Coronary artery (tissue), 2 donors: ENCODE data around the gene CHTF8.

ENCODE experiments used
- DNase-seq: peaks from one replicate; pipeline ENCODE4 v3.0.0-alpha.2; 2017; ENCODE audit warnings: low spot score
- H3K27ac ChIP-seq, 2 donors: fragments of 200-600 bp; sonication (generic); one replicate each; pipeline ENCODE4 v1.5.1; 2016 to 2019
- H3K4me3 ChIP-seq: fragments of 200-600 bp; sonication (generic); 2 replicates; pipeline ENCODE4 v1.5.1; 2016; ENCODE audit warnings: mild to moderate bottlenecking, moderate library complexity
- TF ChIP-seq, protein P1 (sequence below): fragments of 200-600 bp; sonication (generic); IDR thresholded peaks from one replicate; pipeline ENCODE4 v1.5.1; 2019; ENCODE audit warnings: antibody characterized with exemption

The CHTF8 gene

DNA sequence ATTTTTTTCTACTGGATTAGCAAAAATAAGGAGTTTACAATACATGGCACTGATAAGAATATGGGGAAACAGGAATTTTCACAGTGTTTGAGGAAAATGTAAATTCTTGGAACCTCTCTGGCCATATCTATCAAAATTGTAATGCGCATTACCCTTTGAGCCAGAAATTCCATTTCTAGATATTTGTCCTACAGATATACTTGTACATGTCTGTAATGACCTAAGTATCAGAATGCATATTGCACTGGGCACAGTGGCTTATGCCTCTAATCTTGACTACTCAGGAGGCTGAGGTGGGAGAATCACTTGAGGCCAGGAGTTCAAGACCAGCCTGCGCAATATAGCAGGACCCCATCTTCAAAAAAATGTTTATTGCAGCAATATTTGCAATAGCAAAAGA lies 52.7 kb downstream of the CHTF8 start:
- TF ChIP-seq, protein P1, sequence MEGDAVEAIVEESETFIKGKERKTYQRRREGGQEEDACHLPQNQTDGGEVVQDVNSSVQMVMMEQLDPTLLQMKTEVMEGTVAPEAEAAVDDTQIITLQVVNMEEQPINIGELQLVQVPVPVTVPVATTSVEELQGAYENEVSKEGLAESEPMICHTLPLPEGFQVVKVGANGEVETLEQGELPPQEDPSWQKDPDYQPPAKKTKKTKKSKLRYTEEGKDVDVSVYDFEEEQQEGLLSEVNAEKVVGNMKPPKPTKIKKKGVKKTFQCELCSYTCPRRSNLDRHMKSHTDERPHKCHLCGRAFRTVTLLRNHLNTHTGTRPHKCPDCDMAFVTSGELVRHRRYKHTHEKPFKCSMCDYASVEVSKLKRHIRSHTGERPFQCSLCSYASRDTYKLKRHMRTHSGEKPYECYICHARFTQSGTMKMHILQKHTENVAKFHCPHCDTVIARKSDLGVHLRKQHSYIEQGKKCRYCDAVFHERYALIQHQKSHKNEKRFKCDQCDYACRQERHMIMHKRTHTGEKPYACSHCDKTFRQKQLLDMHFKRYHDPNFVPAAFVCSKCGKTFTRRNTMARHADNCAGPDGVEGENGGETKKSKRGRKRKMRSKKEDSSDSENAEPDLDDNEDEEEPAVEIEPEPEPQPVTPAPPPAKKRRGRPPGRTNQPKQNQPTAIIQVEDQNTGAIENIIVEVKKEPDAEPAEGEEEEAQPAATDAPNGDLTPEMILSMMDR, result no peak
- no peak overlapping the region for H3K27ac ChIP-seq
- no peak for DNase-seq
- no peak overlapping the region for H3K4me3 ChIP-seq

DNA sequence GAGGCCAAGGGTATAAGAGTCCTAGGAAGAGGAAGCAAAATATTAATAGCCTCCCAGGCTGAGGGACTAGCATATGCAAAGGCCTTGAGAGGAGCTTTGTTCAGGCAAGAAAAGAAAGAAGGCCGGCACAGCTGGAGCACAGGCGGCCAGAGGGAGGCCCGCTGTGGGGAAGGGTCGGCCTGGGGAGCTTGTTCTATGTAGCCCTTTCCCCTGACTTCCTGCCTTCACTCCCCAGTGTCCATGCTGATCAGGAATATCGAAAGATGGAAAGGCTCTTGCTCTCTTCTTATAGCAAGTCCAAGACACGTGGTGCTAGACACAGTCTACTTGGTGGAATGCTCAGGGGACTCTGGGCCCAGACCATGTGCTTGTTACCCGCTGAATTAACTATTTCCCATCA lies 54.3 kb downstream of the CHTF8 start:
- H3K27ac ChIP-seq, result no peak overlapping the region

DNA sequence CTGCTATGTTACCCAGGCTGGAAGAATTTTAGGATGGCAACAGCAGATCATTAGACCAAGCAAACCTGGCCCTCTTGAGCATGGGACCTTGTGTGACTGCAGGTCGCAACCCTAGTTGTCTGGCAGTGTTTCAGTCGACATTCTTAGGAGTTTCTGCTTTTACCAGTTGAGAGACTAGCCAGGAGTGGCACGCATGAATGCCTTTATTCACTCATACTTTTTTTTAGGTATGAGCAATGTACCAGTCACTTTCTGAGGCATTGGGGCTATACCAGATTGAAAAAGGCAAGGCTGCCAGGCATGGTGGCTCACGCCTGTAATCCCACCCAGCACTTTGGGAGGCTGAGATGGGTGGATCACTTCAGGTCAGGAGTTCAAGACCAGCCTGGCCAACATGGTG lies 55.1 kb downstream of the CHTF8 start:
- H3K4me3 ChIP-seq, result no peak overlapping the region
- H3K27ac ChIP-seq, result no peak overlapping the region
- TF ChIP-seq, protein P1, result no peak
- DNase-seq, result no peak

More for the DNA sequence above, 54.3 kb downstream of the CHTF8 start:
- no peak for DNase-seq
- TF ChIP-seq, protein P1, result no peak
- H3K4me3 ChIP-seq, result no peak overlapping the region

DNA sequence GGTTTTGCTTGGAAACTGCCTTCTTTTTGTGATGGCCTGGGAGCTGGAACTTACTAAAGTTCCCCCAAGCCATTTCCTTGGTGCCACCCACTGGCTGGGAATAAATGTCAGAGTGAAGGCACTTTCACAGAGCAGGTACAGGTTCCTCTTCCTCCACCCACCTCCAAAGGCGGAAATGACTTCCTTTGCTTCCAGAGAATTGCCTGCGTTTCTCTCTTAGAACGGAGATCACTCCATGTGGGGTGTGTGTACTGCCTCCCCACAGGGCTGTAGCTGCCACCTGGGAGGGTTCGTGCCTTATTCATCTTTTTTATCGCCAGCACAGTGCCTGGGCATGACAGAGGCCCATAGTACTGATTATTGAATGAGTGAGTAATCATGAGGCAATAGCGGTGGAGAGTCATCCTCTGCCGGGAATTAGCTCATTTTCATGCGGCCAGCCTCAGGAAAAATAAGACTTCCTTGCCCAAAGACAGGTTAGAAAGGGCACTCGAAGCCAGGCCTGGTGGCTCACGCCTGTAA lies 59.1 kb downstream of the CHTF8 start:
- no peak for DNase-seq

DNA sequence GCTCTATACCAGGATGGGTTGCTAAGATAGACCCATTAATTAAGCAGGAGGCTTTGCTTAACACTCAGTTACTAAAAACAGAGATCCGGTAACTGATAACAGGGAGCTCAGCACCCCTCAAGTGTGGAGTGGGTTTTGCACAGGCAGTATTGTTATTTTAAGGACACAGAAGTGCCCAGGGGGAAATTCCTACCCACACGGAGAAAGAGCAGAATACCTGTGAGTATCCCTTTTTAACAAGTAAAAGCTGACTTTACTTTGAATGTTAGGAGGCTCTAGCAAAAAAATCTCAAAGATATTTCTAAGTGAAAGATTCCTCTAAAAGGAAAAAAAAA lies 59.8 kb downstream of the CHTF8 start:
- Histone ChIP-seq H3K4me3 (no peak overlapping the region), H3K27ac (no peak overlapping the region)
- no peak for DNase-seq
- TF ChIP-seq, protein P1, result no peak

More for the DNA sequence above, 59.1 kb downstream of the CHTF8 start:
- Histone ChIP-seq H3K27ac (no peak overlapping the region), H3K4me3 (no peak overlapping the region)
- TF ChIP-seq, protein P1, result no peak

DNA sequence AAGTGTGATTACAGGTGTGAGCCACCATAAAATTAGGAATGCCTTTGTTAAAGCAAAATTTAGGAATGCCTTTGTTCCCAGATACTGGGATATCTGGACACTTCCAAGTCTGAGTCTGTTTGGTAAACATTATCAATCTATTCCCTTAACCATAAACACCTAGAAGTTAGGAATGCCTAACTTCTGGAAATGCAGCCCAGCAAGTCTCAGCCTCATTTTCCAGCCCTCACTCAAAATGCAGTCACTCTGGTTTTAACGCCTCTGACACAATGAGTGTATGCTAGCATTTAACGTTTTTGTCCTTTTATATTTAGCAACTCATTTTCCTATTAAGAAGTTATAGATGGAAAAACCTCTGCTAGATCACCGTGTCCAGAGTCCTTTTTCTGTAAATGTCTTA lies 61.4 kb downstream of the CHTF8 start:
- no peak overlapping the region for H3K27ac ChIP-seq
- TF ChIP-seq, protein P1, result no peak
- DNase-seq, result no peak
- no peak overlapping the region for H3K4me3 ChIP-seq

DNA sequence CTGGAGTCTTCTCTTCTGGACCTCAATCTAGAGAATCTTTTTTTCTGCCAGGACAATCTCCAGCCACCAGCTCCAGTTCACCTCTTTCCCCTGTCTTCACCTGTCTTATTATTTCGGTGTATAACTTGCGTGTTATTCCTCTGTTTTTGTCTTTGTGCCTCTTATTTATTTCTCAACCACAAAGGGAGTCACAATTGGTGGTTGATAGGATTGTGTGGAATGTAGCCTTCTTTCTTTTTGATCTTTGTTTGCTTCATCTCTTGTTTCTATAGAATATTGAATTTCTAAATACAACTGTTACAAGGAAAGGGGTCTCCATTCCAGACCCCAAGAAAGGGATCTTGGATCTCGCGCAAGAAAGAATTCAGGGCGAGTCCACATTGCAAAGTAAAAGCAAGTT lies 62.9 kb downstream of the CHTF8 start:
- TF ChIP-seq, protein P1, result no peak
- Histone ChIP-seq H3K4me3 (no peak overlapping the region), H3K27ac (no peak overlapping the region)
- DNase-seq, result no peak
